Heart right ventricle (tissue), 16 donors: Measurements from ENCODE around the gene ZNHIT6. TPM values are rescaled to one million over a fixed set of nuclear protein-coding genes. Genes with fewer than 3 reads are reported as not detected.
A peak's percentile ranks its signal among the peaks of the same experiment; 100 is the strongest.

ENCODE experiments used
- ATAC-seq, 8 donors: fragments of 200-7000 bp; cut with Tn5 transposase; one replicate each; pipeline ENCODE4 v1.9.1; 2020; ENCODE audit warnings: mild to moderate bottlenecking in 8 of 8, moderate library complexity in 8 of 8, moderate number of reproducible peaks in 1 of 8
- DNase-seq, 2 donors: peaks; one replicate each; pipeline ENCODE4 v3.0.0-alpha.2; 2020
- H3K27ac ChIP-seq, 10 donors: fragments of 200-600 bp; sonication (generic) in 2 of 10; one replicate each; pipeline versions ENCODE4 v1.5.0 to v1.8.0; 2020 to 2022; ENCODE audit warnings: mild to moderate bottlenecking in 3 of 10
- H3K27me3 ChIP-seq, 7 donors: fragments of 200-600 bp; one replicate each; pipeline ENCODE4 v1.8.0; 2021 to 2022; ENCODE audit warnings: mild to moderate bottlenecking in 2 of 7
- H3K36me3 ChIP-seq, 9 donors: fragments of 200-600 bp; sonication (generic) in 1 of 9; one replicate each; pipeline versions ENCODE4 v1.5.0 to v1.8.0; 2020 to 2022; ENCODE audit warnings: mild to moderate bottlenecking in 2 of 9
- H3K4me1 ChIP-seq, 9 donors: fragments of 200-600 bp; sonication (generic) in 1 of 9; one replicate each; pipeline versions ENCODE4 v1.5.0 to v1.8.0; 2020 to 2022; ENCODE audit warnings: mild to moderate bottlenecking in 4 of 9
- H3K4me3 ChIP-seq, 10 donors: fragments of 200-600 bp; sonication (generic) in 2 of 10; one replicate each; pipeline versions ENCODE4 v1.5.0 to v1.8.0; 2020 to 2022; ENCODE audit warnings: mild to moderate bottlenecking in 7 of 10, moderate library complexity in 2 of 10
- H3K9me3 ChIP-seq, 11 donors: fragments of 200-600 bp in 10 of 11; sonication (generic) in 2 of 11; one replicate each; pipeline versions ENCODE4 v1.5.0 to v1.8.0; 2013 to 2022; ENCODE audit warnings: mild to moderate bottlenecking in 2 of 11, control low read depth in 1 of 11, moderate library complexity in 1 of 11
- CTCF ChIP-seq, 9 donors: fragments of 200-600 bp; sonication (generic) in 2 of 9; IDR thresholded peaks; one replicate each; pipeline versions ENCODE4 v1.5.0 to v1.8.0; 2021 to 2022; ENCODE audit warnings: antibody characterized with exemption in 9 of 9, mild to moderate bottlenecking in 5 of 9, moderate library complexity in 1 of 9
- WGBS, 2 donors: extraction: QIAGEN DNeasy Blood & Tissue Kit; methylation state at CpG; one replicate each; pipeline ENCODE4 v1.1.7; 2013; ENCODE audit warnings: inconsistent platforms in 1 of 2; 5-methylcytosine and 5-hydroxymethylcytosine counted together
- intact Hi-C, 10 donors: fragments of 100-400 bp; cut with DNase I; formaldehyde crosslinking; loops; one replicate each; pipeline versions ENCODE4 v1.11.1 to v1.14.2; 2022
- polyA plus RNA-seq, 2 donors: library from polyadenylated mRNA; stranded (reverse); fragments of 200-250 nt; gene quantifications; one replicate each; pipeline ENCODE4 v1.2.3, GENCODE V29; 2013
- total RNA-seq, 10 donors: library from RNA; stranded (reverse); fragmentation: NEBNext Ultra II Directional in 3 of 10; extraction: Animal tissue kit (Norgen Biotek cat#: 25700) in 3 of 10; gene quantifications; one replicate each; pipeline versions ENCODE4 v1.2.1 to v1.2.4, GENCODE V29; 2021 to 2023
- donor health status: Arrhythmogenic right ventricular cardiomyopathy.
- donor health status: ischemic (EF 13 %, LVEDD 7.1; RV severe dilation, severe dysfunction).
- donor health status: healthy with polysubstance abuse.
- donor health status: DM: no; HTN: yes; CAD: no.
- donor health status: DM: no; HTN: no; CAD: no.
- donor health status: ischemic (EF 25% LVEDD 6.9; RV normal size, moderate dysfunction).
- donor health status: ischemic (EF 25% LVEDD 5.7; RV mildly dilated, moderate dysfunction).
- donor health status: healthy.
- donor health status: DM: yes; HTN: yes; CAD: no.
- donor health status: Ischemic cardiomyopathy.
- donor health status: ischemic (EF 35%, LVEDD 5.7; RV mildly dilated, moderate dysfunction).
- donor health status: nonischemic (EF 11% LVEDD 7.7; RV severe dilation, severe dysfunction).
- donor health status: DM: yes; HTN: yes; CAD: no.
- donor health status: PGD.
- donor health status: ischemic (EF 29% LVEDD 5.4; RV normal size, mild dysfunction).
- donor health status: nonischemic (EF 23%, LVEDD 6.1; RV moderate dilation, normal function).

Gene ZNHIT6
- total and polyA plus RNA-seq, 12 donors = 6.0 to 12.8 (median 10.5) TPM

- Histone ChIP-seq H3K27me3 (no peaks in the 10 kb centered on the region), H3K4me3 (peak overlapping the region; percentile 62 to 91 (median 77)), H3K9me3 (peaks cover 0 to 2% (median 0%) of the 10 kb centered on the region in 11 donors), H3K36me3 (peaks cover 0 to 25% (median 20%) of the 10 kb centered on the region in 9 donors), H3K27ac (peak overlapping the region; percentile 73 to 98 (median 90)), H3K4me1 (peaks cover 0 to 25% (median 16%) of the 10 kb centered on the region in 9 donors)
- peak in 4 of 8 donors; percentile 9 to 35 (median 14) for ATAC-seq
- 84% methylated on average over 6 of the region's 6 CpGs for WGBS, 2 donors
- DNase-seq = no peak
- TF ChIP-seq CTCF (IDR thresholded peaks at IDR 0.05) = no peak
- intact Hi-C loops = loop anchor here in 2 of 10 donors (2.0 to 10.0 kb wide), 3 partner anchors 132 to 796 kb away; no protein-coding TSS in a partner anchor
Measured at GRCh38 chr1:85708829-85709227, 595 bp upstream of the ZNHIT6 start.

- peaks cover 0 to 39% (median 20%) of the 10 kb centered on the region in 9 donors for H3K36me3 ChIP-seq
- no peak for TF ChIP-seq CTCF (IDR thresholded peaks at IDR 0.05)
- H3K9me3 ChIP-seq = no peaks in the 10 kb centered on the region
- 14 to 22% methylated on average over 13 of the region's 13 CpGs for WGBS, 2 donors
- no peaks in the 10 kb centered on the region for H3K27me3 ChIP-seq
- H3K4me3 ChIP-seq = peak overlapping the region; percentile 62 to 91 (median 77)
- DNase-seq (no peak), ATAC-seq (no peak)
- H3K27ac ChIP-seq = peak overlapping the region in 8 of 10 donors; percentile 87 to 98 (median 92)
- intact Hi-C loops = loop anchor here in 2 of 10 donors (5.0 to 10.0 kb wide), 2 partner anchors 400 to 797 kb away; no protein-coding TSS in a partner anchor
- H3K4me1 ChIP-seq = peaks cover 0 to 29% (median 16%) of the 10 kb centered on the region in 9 donors
Measured at GRCh38 chr1:85707267-85707989, 805 bp downstream of the ZNHIT6 start.

GRCh38 chr1:85705940-85706339, 2.3 kb downstream of the ZNHIT6 start:
- Histone ChIP-seq H3K9me3 (no peaks in the 10 kb centered on the region), H3K4me1 (peaks cover 0 to 29% (median 16%) of the 10 kb centered on the region in 9 donors), H3K27ac (no peak overlapping the region), H3K27me3 (no peaks in the 10 kb centered on the region), H3K36me3 (peaks cover 0 to 53% (median 26%) of the 10 kb centered on the region in 9 donors), H3K4me3 (no peak overlapping the region)
- WGBS, 2 donors = 95 to 98% methylated on average over 3 of the region's 3 CpGs
- no peak for DNase-seq
- intact Hi-C loops = loop anchor here in 2 of 10 donors (5.0 to 10.0 kb wide), 2 partner anchors 399 to 799 kb away; no protein-coding TSS in a partner anchor
- TF ChIP-seq CTCF (IDR thresholded peaks at IDR 0.05) = no peak
- no peak for ATAC-seq

GRCh38 chr1:85700422-85700821, 7.8 kb downstream of the ZNHIT6 start:
- intact Hi-C loops = loop anchor here in 1 of 10 donors (10.0 kb wide), 1 partner anchor 804 kb away; no protein-coding TSS in a partner anchor

More at GRCh38 chr1:85700422-85700821, 7.8 kb downstream of the ZNHIT6 start:
- Histone ChIP-seq H3K4me3 (no peak overlapping the region), H3K36me3 (peaks cover 0 to 76% (median 21%) of the 10 kb centered on the region in 9 donors), H3K9me3 (no peaks in the 10 kb centered on the region), H3K27ac (no peak overlapping the region), H3K4me1 (peaks cover 0 to 16% (median 7%) of the 10 kb centered on the region in 9 donors), H3K27me3 (no peaks in the 10 kb centered on the region)
- DNase-seq = no peak
- no peak for TF ChIP-seq CTCF (IDR thresholded peaks at IDR 0.05)
- no peak for ATAC-seq
- 94 to 97% methylated on average over 4 of the region's 4 CpGs for WGBS, 2 donors
